ENCODE results near the gene ZBTB20.

DNA sequence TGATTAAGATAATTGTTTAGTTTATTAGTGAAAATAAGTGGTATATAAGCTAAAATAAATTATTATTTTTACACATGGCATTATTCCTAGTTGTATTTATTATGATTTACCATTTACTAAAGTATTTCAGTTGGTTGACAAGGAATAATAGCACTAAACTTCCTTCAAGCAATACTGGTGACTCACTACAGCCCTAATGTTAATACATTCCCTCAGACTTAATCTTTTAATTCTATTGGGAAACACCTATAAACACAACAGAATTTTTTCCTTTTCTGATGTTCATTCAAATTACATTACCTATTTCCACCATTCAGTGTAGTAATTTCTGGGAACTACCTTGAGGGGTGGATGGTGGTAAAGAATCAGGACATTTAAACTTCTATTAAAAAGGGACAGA is 589.3 kb downstream of the ZBTB20 start:
- TF ChIP-seq CTCF (IDR thresholded peaks at IDR 0.05; ENCODE audit: insufficient read depth, low read length) (no peak), REST (IDR thresholded peaks at IDR 0.05; ENCODE audit: insufficient replicate concordance, low read depth) (no peak), SPI1 (IDR thresholded peaks at IDR 0.05; ENCODE audit: borderline replicate concordance, low read depth) (no peak), POLR2AphosphoS5 (IDR thresholded peaks at IDR 0.05; ENCODE audit: low read depth) (no peak), GABPA (IDR thresholded peaks at IDR 0.05; ENCODE audit: low read depth) (no peak)
